HFFc6 (cell line): ENCODE data around the gene FAM53A. TPM values are rescaled to one million over a fixed set of nuclear protein-coding genes. Genes with fewer than 3 reads are reported as not detected.
"Not testable (repeated sequence)": the region's sequence is repeated elsewhere in the genome, so short reads cannot be mapped to it uniquely, and the experiment has no call there.

Source experiments
- DNase-seq: peaks from one replicate; pipeline ENCODE4 v3.0.0-alpha.2; 2018
- H3K27ac Mint-ChIP-seq: 2 replicates; pipeline ENCODE4 v1.8.0; 2020; ENCODE audit warnings: mild to moderate bottlenecking, mixed read lengths
- H3K27me3 Mint-ChIP-seq: 2 replicates; pipeline ENCODE4 v1.8.0; 2021; ENCODE audit warnings: mild to moderate bottlenecking, moderate library complexity, mixed read lengths; ENCODE audit not compliant: insufficient read depth
- H3K36me3 Mint-ChIP-seq: 2 replicates; pipeline ENCODE4 v1.8.0; 2021; ENCODE audit warnings: low read depth, mixed read lengths
- H3K4me1 Mint-ChIP-seq: 2 replicates; pipeline ENCODE4 v1.8.0; 2020; ENCODE audit warnings: low read depth, mixed read lengths
- H3K4me3 Mint-ChIP-seq: 2 replicates; pipeline ENCODE4 v1.8.0; 2020; ENCODE audit warnings: mild to moderate bottlenecking, moderate library complexity, mixed read lengths
- H3K9me3 Mint-ChIP-seq: 2 replicates; pipeline ENCODE4 v1.8.0; 2020; ENCODE audit warnings: mild to moderate bottlenecking, mixed read lengths
- total RNA-seq, 6 experiments: library from RNA; stranded (reverse); fragmentation: NEBNext Ultra II Directional; extraction: Animal tissue kit (Norgen Biotek cat#: 25700); gene quantifications; 2 replicates in 1 of 6; 3 replicates in 5 of 6; pipeline ENCODE4 v1.2.3, GENCODE V29; 2021
- TF ChIP-seq, protein P1 (sequence below): fragments of 200-600 bp; sonication (generic); IDR thresholded peaks from 2 replicates; pipeline ENCODE4 v1.5.0; 2021; ENCODE audit warnings: antibody characterized with exemption, mild to moderate bottlenecking

FAM53A gene
- total RNA-seq, 6 experiments from 2014 or later = 2.3 to 3.2 (median 2.7) TPM

DNA sequence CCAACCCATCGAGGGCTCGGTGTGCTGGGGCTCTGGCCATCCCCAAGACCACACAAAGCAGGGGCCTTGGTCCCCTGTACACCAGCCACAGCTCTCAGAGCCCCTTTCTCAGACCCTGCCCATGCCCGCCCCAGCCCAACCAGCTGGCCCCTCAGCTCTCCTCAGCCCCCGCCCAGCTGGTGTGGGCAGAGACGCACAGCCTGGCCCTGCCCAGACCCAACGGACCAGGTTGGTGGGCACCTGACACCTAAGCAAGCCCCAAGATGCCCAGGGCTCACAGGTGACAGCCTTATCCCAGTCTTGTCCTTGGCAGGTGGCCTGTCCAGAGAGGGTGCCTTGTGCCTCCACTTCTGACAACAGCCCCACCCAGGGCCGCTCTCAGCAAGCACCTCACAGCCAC is 42.4 kb downstream of the FAM53A start:
- Mint-ChIP-seq H3K9me3 (no peaks in the 10 kb centered on the region), H3K27me3 (no peaks in the 10 kb centered on the region; the same call in 1 of the 2 replicates), H3K4me3 (no peak overlapping the region), H3K36me3 (no peaks in the 10 kb centered on the region), H3K4me1 (no peaks in the 10 kb centered on the region), H3K27ac (no peak overlapping the region)
- DNase-seq = no peak
- TF ChIP-seq, protein P1, sequence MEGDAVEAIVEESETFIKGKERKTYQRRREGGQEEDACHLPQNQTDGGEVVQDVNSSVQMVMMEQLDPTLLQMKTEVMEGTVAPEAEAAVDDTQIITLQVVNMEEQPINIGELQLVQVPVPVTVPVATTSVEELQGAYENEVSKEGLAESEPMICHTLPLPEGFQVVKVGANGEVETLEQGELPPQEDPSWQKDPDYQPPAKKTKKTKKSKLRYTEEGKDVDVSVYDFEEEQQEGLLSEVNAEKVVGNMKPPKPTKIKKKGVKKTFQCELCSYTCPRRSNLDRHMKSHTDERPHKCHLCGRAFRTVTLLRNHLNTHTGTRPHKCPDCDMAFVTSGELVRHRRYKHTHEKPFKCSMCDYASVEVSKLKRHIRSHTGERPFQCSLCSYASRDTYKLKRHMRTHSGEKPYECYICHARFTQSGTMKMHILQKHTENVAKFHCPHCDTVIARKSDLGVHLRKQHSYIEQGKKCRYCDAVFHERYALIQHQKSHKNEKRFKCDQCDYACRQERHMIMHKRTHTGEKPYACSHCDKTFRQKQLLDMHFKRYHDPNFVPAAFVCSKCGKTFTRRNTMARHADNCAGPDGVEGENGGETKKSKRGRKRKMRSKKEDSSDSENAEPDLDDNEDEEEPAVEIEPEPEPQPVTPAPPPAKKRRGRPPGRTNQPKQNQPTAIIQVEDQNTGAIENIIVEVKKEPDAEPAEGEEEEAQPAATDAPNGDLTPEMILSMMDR = no peak

DNA sequence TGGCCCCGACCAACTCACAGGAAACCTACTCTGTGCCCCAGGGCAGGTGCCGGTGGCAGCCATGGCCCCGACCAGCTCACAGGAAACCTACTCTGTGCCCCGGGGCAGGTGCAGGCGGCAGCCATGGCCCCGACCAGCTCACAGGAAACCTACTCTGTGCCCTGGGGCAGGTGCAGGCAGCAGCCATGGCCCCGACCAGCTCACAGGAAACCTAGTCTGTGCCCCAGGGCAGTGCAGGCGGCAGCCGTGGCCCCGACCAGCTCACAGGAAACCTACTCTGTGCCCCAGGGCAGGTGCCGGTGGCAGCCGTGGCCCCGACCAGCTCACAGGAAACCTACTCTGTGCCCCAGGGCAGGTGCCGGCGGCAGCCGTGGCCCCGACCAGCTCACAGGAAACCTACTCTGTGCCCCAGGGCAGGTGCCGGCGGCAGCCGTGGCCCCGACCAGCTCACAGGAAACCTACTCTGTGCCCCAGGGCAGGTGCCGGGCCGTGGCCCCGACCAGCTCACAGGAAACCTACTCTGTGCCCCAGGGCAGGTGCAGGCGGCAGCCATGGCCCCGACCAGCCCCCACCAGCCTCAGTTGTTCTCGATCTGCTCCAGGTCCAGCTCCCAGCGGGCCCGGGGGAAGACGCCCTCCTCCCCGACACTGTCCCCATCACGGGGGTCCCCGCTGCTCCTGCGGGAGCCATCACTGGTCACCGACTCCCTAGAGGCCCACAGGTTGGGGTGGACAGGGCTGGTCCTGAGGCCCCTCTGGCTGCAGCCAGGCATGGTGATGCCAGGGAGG is 43.2 kb downstream of the FAM53A start:
- H3K9me3 Mint-ChIP-seq, H3K27me3 Mint-ChIP-seq, H3K27ac Mint-ChIP-seq, H3K4me3 Mint-ChIP-seq, DNase-seq, H3K4me1 Mint-ChIP-seq, H3K36me3 Mint-ChIP-seq: not testable (repeated sequence)

DNA sequence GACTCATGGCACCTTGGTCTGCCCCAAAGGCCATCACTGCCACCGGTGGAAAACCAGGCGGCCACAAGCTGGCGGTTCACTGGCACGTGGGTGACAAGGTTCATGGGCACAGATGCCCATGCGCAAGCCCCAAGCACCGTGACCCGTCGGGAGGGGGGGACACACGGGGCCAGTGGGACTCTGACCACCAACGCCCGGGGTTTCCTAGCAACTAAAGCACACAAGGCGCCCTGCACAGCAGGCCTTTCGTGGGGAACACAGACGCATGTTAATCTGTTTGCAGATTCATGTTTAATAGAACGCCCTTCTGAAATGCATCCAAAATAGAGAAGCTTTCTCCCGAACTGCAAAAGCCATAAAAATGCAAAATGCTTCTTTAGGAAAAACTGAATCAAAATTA is 43.9 kb downstream of the FAM53A start:
- peaks cover 4% of the 10 kb centered on the region; the same call in 1 of the 2 replicates for H3K9me3 Mint-ChIP-seq
- TF ChIP-seq, protein P1 = no peak
- H3K27me3 Mint-ChIP-seq = no peaks in the 10 kb centered on the region; the same call in 1 of the 2 replicates
- no peak overlapping the region for H3K27ac Mint-ChIP-seq
- H3K36me3 Mint-ChIP-seq = no peaks in the 10 kb centered on the region; the same call in 1 of the 2 replicates
- H3K4me1 Mint-ChIP-seq = no peaks in the 10 kb centered on the region
- no peak overlapping the region for H3K4me3 Mint-ChIP-seq
- no peak for DNase-seq

DNA sequence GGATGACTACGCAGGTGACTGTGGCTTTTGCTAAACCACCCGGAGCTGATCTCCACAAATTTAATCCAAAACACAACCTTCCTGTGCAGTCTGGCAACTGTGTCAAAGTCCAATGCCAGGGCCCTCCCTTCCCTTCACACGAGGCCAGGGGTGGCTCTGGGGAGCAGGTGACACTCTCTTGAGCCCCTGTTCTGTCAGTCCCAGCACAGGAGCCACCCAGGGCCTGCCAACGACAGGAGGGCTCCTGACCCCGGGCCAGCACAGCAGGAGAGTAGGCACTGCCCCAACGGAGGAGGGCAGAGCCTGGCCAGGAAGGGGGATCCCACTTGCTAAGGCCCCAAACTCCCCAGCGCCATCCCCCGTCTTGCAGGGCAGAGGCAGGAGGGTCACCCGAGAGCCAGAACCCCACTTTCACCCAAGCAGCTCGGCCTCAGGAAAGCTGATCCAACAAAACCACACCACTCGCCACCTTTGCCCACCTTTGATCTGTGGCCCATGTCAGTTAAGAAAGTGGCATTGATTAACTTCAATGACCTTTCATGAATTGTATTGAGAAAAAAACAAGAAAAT is 44.7 kb downstream of the FAM53A start:
- H3K4me3 Mint-ChIP-seq = no peak overlapping the region
- no peaks in the 10 kb centered on the region for H3K4me1 Mint-ChIP-seq
- no peak overlapping the region for H3K27ac Mint-ChIP-seq
- peaks cover 4% of the 10 kb centered on the region; the same call in 1 of the 2 replicates for H3K9me3 Mint-ChIP-seq
- H3K36me3 Mint-ChIP-seq = no peaks in the 10 kb centered on the region; the same call in 1 of the 2 replicates
- H3K27me3 Mint-ChIP-seq = no peaks in the 10 kb centered on the region; the same call in 1 of the 2 replicates
- TF ChIP-seq, protein P1 = no peak
- DNase-seq = no peak

DNA sequence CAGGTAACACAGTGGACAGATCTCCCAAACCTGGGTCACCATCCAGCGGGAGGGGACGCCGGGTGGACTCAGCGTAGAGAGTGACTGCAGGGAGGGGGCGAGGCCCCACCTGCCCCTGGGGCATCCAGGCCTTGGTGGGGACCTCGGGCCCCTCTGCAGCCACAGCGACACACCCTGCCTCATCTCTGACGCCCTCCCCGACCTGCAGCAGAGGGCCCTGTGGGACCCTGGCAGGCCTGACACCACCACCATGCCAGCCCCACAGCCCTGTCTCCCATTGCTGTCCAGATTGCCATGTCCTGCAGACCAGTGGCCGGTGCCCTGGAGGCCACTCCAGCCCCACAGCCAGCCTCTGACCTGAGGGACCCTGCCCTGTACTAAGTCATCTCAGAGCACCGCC is 45.2 kb downstream of the FAM53A start:
- no peaks in the 10 kb centered on the region; the same call in 1 of the 2 replicates for H3K27me3 Mint-ChIP-seq
- peaks cover 4% of the 10 kb centered on the region; the same call in 1 of the 2 replicates for H3K9me3 Mint-ChIP-seq
- TF ChIP-seq, protein P1 = no peak
- no peaks in the 10 kb centered on the region for H3K4me1 Mint-ChIP-seq
- no peak for DNase-seq
- H3K4me3 Mint-ChIP-seq = no peak overlapping the region
- no peak overlapping the region for H3K27ac Mint-ChIP-seq
- H3K36me3 Mint-ChIP-seq = no peaks in the 10 kb centered on the region; the same call in 1 of the 2 replicates

DNA sequence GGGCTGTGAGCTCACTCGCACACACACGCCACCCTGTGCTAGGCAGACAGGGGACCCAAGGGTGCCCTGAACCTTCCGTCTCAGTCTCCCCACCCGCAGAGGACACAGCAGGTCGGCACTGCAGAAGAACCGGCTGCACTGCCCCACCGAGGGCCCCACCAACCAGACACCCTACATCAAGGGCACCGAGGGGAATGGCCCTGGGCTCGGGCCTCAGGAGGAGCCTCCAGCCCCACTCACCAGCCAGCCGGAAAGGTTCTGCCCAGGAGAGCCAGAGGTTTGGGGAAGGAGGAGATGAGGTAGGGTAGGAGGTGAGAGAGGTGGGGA is 45.9 kb downstream of the FAM53A start:
- no peak overlapping the region for H3K4me3 Mint-ChIP-seq
- TF ChIP-seq, protein P1 = no peak
- peaks cover 4% of the 10 kb centered on the region; the same call in 1 of the 2 replicates for H3K9me3 Mint-ChIP-seq
- H3K4me1 Mint-ChIP-seq = no peaks in the 10 kb centered on the region
- no peaks in the 10 kb centered on the region; the same call in 1 of the 2 replicates for H3K27me3 Mint-ChIP-seq
- no peaks in the 10 kb centered on the region; the same call in 1 of the 2 replicates for H3K36me3 Mint-ChIP-seq
- no peak overlapping the region for H3K27ac Mint-ChIP-seq
- DNase-seq = no peak
